Esophagus squamous epithelium (tissue), 4 donors: ENCODE results near the gene TAF3.

Source experiments
- POLR2A ChIP-seq, 4 donors: fragments of 450-650 bp; IDR thresholded peaks; one replicate each; pipeline ENCODE4 v1.6.1; 2017; ENCODE audit warnings: antibody characterized with exemption in 4 of 4, mild to moderate bottlenecking in 4 of 4, moderate library complexity in 3 of 4
- TF ChIP-seq, protein P1 (sequence below), 6 experiments: fragments of 450-650 bp in 4 of 6; fragments of 200-600 bp in 2 of 6; sonication (generic) in 2 of 6; IDR thresholded peaks; one replicate each; pipeline ENCODE4 v1.5.1; 2016 to 2019; ENCODE audit warnings: antibody characterized with exemption in 6 of 6, mild to moderate bottlenecking in 4 of 6, moderate library complexity in 4 of 6

DNA sequence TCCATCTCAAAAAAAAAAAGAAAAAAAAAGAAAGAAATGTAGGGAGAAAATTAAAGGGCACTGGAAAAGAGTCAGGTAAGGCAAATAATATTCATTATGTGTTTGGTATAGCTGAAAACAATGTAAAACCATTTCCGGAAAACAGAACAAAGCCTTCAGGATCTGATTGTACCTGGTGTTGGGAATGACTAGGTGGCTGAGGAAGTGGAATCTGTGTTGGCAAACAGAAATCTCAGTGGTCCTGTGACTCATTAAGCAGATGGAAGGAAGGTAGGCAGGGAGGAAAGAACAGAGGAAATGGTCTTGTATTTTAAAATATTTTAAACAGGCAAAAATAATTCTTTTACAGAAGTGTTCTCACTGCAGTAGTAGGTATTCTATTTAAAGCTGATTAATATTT lies 180.5 kb downstream of the TAF3 start:
- TF ChIP-seq, protein P1, sequence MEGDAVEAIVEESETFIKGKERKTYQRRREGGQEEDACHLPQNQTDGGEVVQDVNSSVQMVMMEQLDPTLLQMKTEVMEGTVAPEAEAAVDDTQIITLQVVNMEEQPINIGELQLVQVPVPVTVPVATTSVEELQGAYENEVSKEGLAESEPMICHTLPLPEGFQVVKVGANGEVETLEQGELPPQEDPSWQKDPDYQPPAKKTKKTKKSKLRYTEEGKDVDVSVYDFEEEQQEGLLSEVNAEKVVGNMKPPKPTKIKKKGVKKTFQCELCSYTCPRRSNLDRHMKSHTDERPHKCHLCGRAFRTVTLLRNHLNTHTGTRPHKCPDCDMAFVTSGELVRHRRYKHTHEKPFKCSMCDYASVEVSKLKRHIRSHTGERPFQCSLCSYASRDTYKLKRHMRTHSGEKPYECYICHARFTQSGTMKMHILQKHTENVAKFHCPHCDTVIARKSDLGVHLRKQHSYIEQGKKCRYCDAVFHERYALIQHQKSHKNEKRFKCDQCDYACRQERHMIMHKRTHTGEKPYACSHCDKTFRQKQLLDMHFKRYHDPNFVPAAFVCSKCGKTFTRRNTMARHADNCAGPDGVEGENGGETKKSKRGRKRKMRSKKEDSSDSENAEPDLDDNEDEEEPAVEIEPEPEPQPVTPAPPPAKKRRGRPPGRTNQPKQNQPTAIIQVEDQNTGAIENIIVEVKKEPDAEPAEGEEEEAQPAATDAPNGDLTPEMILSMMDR (IDR thresholded peaks at IDR 0.05): no peak
- TF ChIP-seq POLR2A (IDR thresholded peaks at IDR 0.05): no peak
